ENCODE data around the gene CCDC124. TPM values are rescaled to one million over a fixed set of nuclear protein-coding genes. Genes with fewer than 3 reads are reported as not detected.

Gene CCDC124
- total RNA-seq, 1 donor from 2014 or later: 97.3 TPM

DNA sequence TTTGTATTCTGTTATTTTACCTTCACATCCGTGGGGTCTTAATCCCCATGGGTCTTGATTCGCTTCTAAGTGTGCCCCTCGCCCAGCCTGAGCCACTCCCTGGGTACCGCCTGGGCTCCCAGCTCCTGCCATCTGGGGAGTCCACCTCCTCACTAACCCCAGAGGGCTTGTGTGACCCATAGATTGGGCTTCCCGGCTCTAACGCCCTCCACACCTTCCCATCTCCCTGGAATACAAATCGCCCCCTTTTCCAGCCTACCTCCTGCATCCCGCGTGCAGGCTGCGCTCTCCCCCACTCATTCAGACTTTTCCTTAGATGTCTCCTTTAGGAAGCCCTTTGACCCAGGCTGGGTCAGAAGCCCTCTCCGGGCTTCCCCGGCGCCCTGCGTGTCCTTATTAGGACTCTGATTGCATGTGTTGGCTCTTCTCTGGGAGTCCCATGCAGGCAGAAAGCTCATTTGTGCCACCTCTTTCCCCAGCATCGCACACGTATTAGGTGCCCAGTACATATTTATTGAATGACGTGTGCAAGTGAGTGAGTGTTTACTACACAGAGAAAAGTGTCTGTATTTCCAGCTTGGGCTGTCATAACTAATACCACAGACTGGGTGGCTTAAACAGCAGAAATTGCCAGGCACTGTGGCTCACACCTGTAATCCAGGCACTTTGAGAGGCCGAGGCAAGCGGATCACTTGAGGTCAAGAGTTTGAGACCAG, 757 bp downstream of the CCDC124 start:
- H3K9me3 Mint-ChIP-seq (ENCODE audit: unreplicated experiment): no peaks in the 10 kb centered on the region
- peak overlapping the region; percentile 99 for H2AFZ ChIP-seq (ENCODE audit: low read depth, low read length)

DNA sequence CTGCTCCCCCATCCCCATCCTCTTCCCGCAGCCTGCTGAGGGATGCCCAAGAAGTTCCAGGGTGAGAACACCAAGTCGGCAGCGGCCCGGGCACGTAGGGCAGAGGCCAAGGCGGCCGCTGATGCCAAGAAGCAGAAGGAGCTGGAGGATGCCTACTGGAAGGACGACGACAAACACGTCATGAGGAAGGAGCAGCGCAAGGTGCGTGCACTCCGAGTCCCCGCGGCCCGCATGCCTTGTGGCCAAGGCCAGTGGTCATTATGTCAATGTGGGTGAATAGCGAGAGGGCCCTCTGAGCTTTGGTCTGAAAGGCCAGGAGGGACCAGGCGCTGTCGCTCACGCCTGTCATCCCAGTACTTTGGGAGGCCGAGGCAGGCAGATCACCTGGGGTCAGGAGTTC, 3.6 kb downstream of the CCDC124 start:
- no peak overlapping the region for H3K9ac ChIP-seq (ENCODE audit: low read length)
- TF ChIP-seq, protein P1, sequence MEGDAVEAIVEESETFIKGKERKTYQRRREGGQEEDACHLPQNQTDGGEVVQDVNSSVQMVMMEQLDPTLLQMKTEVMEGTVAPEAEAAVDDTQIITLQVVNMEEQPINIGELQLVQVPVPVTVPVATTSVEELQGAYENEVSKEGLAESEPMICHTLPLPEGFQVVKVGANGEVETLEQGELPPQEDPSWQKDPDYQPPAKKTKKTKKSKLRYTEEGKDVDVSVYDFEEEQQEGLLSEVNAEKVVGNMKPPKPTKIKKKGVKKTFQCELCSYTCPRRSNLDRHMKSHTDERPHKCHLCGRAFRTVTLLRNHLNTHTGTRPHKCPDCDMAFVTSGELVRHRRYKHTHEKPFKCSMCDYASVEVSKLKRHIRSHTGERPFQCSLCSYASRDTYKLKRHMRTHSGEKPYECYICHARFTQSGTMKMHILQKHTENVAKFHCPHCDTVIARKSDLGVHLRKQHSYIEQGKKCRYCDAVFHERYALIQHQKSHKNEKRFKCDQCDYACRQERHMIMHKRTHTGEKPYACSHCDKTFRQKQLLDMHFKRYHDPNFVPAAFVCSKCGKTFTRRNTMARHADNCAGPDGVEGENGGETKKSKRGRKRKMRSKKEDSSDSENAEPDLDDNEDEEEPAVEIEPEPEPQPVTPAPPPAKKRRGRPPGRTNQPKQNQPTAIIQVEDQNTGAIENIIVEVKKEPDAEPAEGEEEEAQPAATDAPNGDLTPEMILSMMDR (IDR thresholded peaks at IDR 0.05; ENCODE audit: insufficient read depth, low read depth, low read length): no peak
- no peak for TF ChIP-seq EZH2 (IDR thresholded peaks at IDR 0.05; ENCODE audit: insufficient read depth, low read length)
- H3K79me2 ChIP-seq (ENCODE audit: insufficient read depth, low read length): peaks cover 15% of the 10 kb centered on the region
- no peaks in the 10 kb centered on the region for H3K9me3 ChIP-seq (ENCODE audit: insufficient read depth, low read depth, low read length)
- FAIRE-seq (no peak), DNase-seq (ENCODE audit: low read depth) (no peak)
- H3K27me3 Mint-ChIP-seq (ENCODE audit: low read depth, unreplicated experiment): no peaks in the 10 kb centered on the region
- H3K36me3 Mint-ChIP-seq (ENCODE audit: low read depth, unreplicated experiment): peaks cover 5% of the 10 kb centered on the region
- no peak overlapping the region for H3K4me2 ChIP-seq (ENCODE audit: low read length)
- H4K20me1 ChIP-seq (ENCODE audit: insufficient read depth, low read length): peaks cover 16% of the 10 kb centered on the region
- no peak overlapping the region for H3K27ac Mint-ChIP-seq (ENCODE audit: unreplicated experiment)
- H3K27me3 ChIP-seq (ENCODE audit: insufficient read depth, low read length): no peaks in the 10 kb centered on the region
- no peak overlapping the region for H3K4me3 ChIP-seq (ENCODE audit: insufficient read depth, low read depth, low read length)
- H3K36me3 ChIP-seq (ENCODE audit: insufficient read depth, low read length): no peaks in the 10 kb centered on the region
- no peak overlapping the region for H3K27ac ChIP-seq (ENCODE audit: low read depth, low read length)
- no peak overlapping the region for H2AFZ ChIP-seq (ENCODE audit: low read depth, low read length)
- peaks cover 16% of the 10 kb centered on the region for H3K4me1 ChIP-seq (ENCODE audit: insufficient read depth, low read length)
- H3K4me1 Mint-ChIP-seq (ENCODE audit: low read depth, unreplicated experiment): peaks cover 5% of the 10 kb centered on the region
- no peak overlapping the region for H3K4me3 Mint-ChIP-seq (ENCODE audit: unreplicated experiment)
- H3K9me3 Mint-ChIP-seq (ENCODE audit: unreplicated experiment): no peaks in the 10 kb centered on the region

More for the DNA sequence above, 757 bp downstream of the CCDC124 start:
- Mint-ChIP-seq H3K36me3 (ENCODE audit: low read depth, unreplicated experiment) (peaks cover 5% of the 10 kb centered on the region), H3K27me3 (ENCODE audit: low read depth, unreplicated experiment) (peaks cover 8% of the 10 kb centered on the region), H3K27ac (ENCODE audit: unreplicated experiment) (peak overlapping the region; percentile 90), H3K4me3 (ENCODE audit: unreplicated experiment) (peak overlapping the region; percentile 96), H3K4me1 (ENCODE audit: low read depth, unreplicated experiment) (peaks cover 5% of the 10 kb centered on the region)
- Histone ChIP-seq H3K27ac (ENCODE audit: low read depth, low read length) (peak overlapping the region; percentile 98), H3K9ac (ENCODE audit: low read length) (peak overlapping the region; percentile 95), H3K79me2 (ENCODE audit: insufficient read depth, low read length) (peaks cover 15% of the 10 kb centered on the region), H4K20me1 (ENCODE audit: insufficient read depth, low read length) (peaks cover 14% of the 10 kb centered on the region), H3K9me3 (ENCODE audit: insufficient read depth, low read depth, low read length) (no peaks in the 10 kb centered on the region), H3K4me3 (ENCODE audit: insufficient read depth, low read depth, low read length) (peak overlapping the region; percentile 90), H3K4me1 (ENCODE audit: insufficient read depth, low read length) (peaks cover 16% of the 10 kb centered on the region), H3K4me2 (ENCODE audit: low read length) (peak overlapping the region; percentile 98), H3K36me3 (ENCODE audit: insufficient read depth, low read length) (no peaks in the 10 kb centered on the region), H3K27me3 (ENCODE audit: insufficient read depth, low read length) (no peaks in the 10 kb centered on the region)
- DNase-seq (ENCODE audit: low read depth): peak; percentile 29
- no peak for TF ChIP-seq EZH2 (IDR thresholded peaks at IDR 0.05; ENCODE audit: insufficient read depth, low read length)
- TF ChIP-seq, protein P1 (IDR thresholded peaks at IDR 0.05; ENCODE audit: insufficient read depth, low read depth, low read length): no peak
- no peak for FAIRE-seq

DNA sequence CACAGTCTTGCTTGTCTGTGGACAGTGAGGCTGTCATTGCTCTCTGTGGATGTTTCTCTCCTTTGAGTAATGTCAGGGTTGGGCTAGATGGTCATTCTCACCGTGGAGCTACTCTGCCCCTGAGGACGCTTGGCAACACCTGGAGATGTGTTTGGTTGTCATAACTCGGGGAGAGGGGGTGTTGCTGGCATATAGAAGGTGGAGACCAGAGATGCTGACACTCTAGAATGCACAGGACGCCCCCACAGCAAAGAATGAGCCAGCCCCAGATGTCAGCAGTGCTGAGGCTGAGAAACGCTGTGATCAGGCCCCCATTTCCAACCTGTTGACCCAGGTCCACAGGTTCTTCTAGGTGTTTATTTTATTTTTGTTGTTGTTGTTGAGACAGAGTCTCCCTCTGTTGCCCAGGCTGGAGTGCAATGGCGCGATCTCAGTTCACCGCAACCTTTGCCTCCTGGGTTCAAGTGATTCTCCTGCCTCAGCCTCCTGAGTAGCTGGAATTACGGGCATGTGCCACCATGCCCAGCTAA, 4.6 kb downstream of the CCDC124 start:
- DNase-seq (ENCODE audit: low read depth) (no peak), FAIRE-seq (no peak)
- Mint-ChIP-seq H3K36me3 (ENCODE audit: low read depth, unreplicated experiment) (peaks cover 6% of the 10 kb centered on the region), H3K27me3 (ENCODE audit: low read depth, unreplicated experiment) (no peaks in the 10 kb centered on the region), H3K9me3 (ENCODE audit: unreplicated experiment) (no peaks in the 10 kb centered on the region), H3K4me1 (ENCODE audit: low read depth, unreplicated experiment) (peaks cover 5% of the 10 kb centered on the region), H3K27ac (ENCODE audit: unreplicated experiment) (no peak overlapping the region), H3K4me3 (ENCODE audit: unreplicated experiment) (no peak overlapping the region)
- H4K20me1 ChIP-seq (ENCODE audit: insufficient read depth, low read length): peaks cover 16% of the 10 kb centered on the region
- peaks cover 15% of the 10 kb centered on the region for H3K79me2 ChIP-seq (ENCODE audit: insufficient read depth, low read length)
- H3K4me1 ChIP-seq (ENCODE audit: insufficient read depth, low read length): peaks cover 7% of the 10 kb centered on the region
- no peaks in the 10 kb centered on the region for H3K9me3 ChIP-seq (ENCODE audit: insufficient read depth, low read depth, low read length)
- H3K9ac ChIP-seq (ENCODE audit: low read length): no peak overlapping the region
- H3K27ac ChIP-seq (ENCODE audit: low read depth, low read length): no peak overlapping the region
- H3K4me3 ChIP-seq (ENCODE audit: insufficient read depth, low read depth, low read length): no peak overlapping the region
- H3K27me3 ChIP-seq (ENCODE audit: insufficient read depth, low read length): no peaks in the 10 kb centered on the region
- H3K36me3 ChIP-seq (ENCODE audit: insufficient read depth, low read length): no peaks in the 10 kb centered on the region
- H2AFZ ChIP-seq (ENCODE audit: low read depth, low read length): no peak overlapping the region
- TF ChIP-seq, protein P1 (IDR thresholded peaks at IDR 0.05; ENCODE audit: insufficient read depth, low read depth, low read length): no peak
- TF ChIP-seq EZH2 (IDR thresholded peaks at IDR 0.05; ENCODE audit: insufficient read depth, low read length): no peak
- H3K4me2 ChIP-seq (ENCODE audit: low read length): no peak overlapping the region
